GM19099 (cell line): ENCODE measurements around the gene HADH.

Experiments used
- POLR2A ChIP-seq: IDR thresholded peaks from 3 replicates; pipeline ENCODE4 v1.6.1; 2011; ENCODE audit warnings: low read depth; ENCODE audit not compliant: insufficient read length; ENCODE audit errors: extremely low read depth

Gene HADH

DNA sequence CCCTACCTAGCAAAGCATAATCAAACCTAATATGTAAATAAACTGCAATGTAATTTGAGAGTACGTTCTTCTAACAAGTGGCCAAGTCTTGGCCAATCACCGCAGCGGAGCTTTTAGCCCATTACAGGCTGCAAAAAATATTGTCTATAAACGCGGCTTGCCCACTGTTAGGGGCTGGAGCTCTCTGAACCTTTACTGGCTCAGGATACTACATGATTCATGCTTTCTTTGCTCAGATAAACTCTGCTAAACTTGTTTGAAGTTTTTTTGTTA, 990 bp upstream of the HADH start:
- no peak for TF ChIP-seq POLR2A

DNA sequence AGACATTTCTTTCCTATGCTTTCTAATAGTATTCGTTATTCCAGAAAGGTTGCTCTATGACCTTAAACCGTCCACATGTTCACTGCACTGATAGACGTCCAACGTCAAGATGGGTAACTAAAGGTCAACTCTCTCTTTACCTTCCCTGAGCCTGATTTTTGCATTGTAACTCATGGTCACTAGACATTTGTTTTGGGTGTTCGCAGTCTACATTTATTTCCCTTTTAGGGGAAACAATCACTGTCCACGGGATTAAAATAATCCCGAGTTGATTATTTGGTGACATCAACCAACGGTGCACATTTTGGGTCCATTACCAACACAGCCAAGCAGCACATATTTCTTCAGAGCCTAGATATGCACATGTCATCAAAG, 540 bp upstream of the HADH start:
- no peak for TF ChIP-seq POLR2A

DNA sequence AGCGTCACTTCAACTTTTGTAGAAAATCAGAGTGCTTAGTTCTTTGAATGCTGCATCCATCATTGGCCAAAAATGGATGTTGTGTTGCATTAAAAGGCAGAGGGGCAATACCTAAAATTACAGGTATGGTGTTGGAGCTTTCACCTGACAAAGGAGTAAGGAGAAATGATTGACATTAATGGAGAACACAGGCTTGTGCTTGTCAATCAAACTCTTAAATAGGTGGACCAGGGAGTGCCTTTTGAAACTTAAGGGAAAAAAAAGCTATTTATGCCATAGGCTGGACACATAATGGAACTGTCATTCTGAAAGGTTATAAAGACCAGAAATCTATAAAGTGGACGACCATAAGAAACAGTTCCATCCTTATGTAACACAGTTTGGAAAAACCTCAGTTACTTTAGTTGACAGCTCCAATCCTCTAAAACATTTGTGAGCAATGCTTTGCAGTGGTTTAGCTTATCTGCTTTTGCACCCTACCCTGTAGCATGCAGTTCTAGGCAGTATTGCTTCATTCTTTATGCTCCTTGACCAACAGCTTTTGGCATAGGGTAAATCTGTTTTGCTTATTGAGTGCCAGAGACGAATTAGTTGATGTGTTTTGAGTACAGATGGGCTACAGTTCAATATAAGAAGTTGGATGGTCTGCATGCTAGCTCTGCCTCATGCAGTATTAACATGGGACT, 2.4 kb downstream of the HADH start:
- TF ChIP-seq POLR2A: no peak

GRCh38 chr4:107993969-107994368, 4.3 kb downstream of the HADH start:
- TF ChIP-seq POLR2A: no peak

DNA sequence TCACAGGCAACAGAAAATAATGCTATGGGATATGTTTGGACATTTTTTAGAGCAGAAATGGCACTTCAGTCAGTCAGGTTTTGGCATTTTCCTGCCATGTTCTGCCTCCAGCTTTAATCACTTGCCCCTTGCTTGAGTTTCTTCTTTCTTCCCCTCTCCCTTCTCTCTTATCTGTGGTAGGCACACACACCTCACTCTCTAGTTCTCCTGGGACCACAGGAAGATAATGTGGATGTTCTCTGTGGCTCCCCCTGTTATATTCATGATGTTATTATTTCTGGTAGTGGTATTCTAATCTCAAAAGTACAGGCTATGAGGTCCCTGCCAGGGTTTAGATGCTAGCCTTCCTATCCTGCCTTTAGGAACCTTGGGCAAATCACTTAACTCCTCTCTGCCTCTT, 5.2 kb downstream of the HADH start:
- no peak for TF ChIP-seq POLR2A

GRCh38 chr4:107996949-107997788, 7.5 kb downstream of the HADH start:
- no peak for TF ChIP-seq POLR2A

GRCh38 chr4:107997794-107998193, 8.1 kb downstream of the HADH start:
- TF ChIP-seq POLR2A: no peak

DNA sequence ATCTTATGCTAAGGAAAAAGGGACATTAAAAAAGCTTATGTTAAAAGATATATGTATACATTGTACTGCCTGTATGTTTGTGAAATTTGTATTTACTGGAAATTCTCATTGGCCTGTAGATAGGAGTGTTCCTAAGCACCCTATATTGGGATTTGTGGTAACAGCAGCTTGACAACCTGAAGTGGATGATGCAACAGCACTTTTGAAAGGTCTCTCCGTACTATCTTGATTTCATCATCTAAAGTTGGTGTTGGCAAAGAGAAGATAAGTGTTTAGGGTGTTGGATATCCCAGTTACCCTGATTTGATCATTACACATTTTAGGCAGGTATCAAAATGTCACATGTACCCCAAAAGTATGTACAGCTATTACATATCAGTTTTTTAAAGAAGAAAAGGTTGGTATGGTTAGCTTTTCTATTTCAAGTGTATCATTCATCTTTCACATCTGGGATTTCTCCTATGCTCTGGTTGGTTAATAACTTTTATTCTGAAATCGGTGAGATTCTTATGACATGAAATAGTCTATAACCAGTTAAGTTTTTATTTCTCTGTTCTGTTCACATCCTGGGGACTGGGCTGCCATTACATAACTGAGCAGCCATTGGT, 10.3 kb downstream of the HADH start:
- TF ChIP-seq POLR2A: no peak

DNA sequence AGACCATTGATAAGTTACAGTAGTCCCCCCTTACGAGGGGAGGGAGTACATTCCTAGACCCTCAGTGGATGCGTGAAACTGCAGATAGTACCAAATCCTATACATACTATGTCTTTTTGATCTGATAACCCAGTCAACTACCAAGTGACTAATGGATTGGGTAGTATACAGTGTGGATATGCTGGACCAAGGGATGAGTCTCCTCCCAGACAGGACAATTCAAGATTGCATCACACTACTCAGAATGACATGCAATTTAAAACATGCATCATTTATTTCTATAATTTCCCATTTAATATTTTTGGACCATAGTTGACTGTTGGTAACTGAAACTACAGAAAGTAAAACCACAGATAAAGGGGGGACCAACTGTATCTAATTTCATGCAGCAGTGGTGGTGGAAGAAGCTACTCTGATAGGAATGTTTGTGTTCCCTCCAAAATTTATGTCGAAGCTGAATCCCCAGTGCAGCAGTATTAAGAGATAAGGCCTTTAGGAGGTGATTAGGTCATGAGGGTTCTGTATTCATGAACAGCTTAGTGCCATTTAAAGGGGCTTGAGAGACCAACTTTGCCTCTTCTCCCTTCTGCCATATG, 11.9 kb downstream of the HADH start:
- TF ChIP-seq POLR2A: no peak

DNA sequence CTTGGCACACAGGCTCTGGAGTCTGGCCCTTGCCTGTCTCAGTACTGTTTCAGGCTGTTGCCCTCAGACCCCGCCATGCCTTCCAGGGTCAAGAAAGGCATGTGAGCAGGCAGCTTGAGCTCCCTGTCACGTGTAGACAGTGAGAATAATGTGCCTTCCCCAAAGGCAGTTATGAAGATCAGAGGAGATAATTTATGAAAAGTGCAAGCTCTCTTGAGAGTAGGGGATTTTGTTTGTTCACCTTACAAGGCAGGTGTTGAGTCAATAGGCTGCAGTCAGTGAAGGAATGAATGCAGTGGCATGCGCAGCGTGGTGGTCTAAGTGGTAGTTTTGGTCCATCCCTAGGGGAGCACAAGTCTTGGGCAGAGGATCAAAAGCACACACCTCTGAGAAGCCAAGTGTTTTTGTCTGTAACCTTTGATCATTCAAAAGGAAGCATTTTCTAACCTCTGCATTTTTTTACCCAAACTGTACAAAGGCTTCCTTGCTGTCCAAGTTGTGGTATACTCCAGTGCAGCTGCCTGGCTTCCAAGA, 14.4 kb downstream of the HADH start:
- no peak for TF ChIP-seq POLR2A

- TF ChIP-seq POLR2A: no peak
These were observed 15.0 kb downstream of the HADH start for GRCh38 chr4:108004646-108005045.

- no peak for TF ChIP-seq POLR2A
These were observed 16.1 kb downstream of the HADH start for GRCh38 chr4:108005807-108006206.

- no peak for TF ChIP-seq POLR2A
These were observed 16.7 kb downstream of the HADH start for GRCh38 chr4:108006361-108006760.

- TF ChIP-seq POLR2A: no peak
These were observed 18.3 kb downstream of the HADH start for GRCh38 chr4:108007984-108008383.

DNA sequence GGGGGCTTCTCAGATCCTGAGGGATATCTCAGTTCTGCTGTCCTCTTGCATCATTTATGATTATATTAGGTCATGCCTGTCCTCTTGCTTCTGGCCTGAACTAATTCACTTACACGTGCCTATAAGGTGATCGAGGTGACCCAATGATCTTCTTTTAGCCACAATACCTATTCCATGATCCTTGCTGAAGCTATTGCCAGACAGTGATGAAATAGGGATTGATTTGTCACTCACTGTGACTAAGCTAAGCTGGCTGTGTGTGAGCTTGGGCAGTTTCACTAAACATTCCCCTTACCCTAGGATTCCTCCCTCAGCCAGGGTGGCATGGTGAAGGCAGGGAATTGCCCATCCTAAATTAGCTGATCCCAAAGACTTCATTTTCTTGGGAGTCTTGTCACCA, 19.0 kb downstream of the HADH start:
- no peak for TF ChIP-seq POLR2A
